GM21529 (cell line): ENCODE data around the gene HADHB.
"Not testable (repeated sequence)": the region's sequence is repeated elsewhere in the genome, so short reads cannot be mapped to it uniquely, and the experiment has no call there.

Source experiments
- ATAC-seq: cut with Tn5 transposase; IDR thresholded peaks from one replicate; pipeline ENCODE4 v1.9.1; 2021; ENCODE audit not compliant: unreplicated experiment

HADHB gene

GRCh38 chr2:26292646-26293045, 47.9 kb downstream of the HADHB start:
- no peak for ATAC-seq

GRCh38 chr2:26295511-26295910, 50.8 kb downstream of the HADHB start:
- ATAC-seq = no peak

GRCh38 chr2:26297061-26297460, 52.3 kb downstream of the HADHB start:
- no peak for ATAC-seq

GRCh38 chr2:26298286-26298637, 53.5 kb downstream of the HADHB start:
- ATAC-seq = no peak

GRCh38 chr2:26298638-26299393, 54.1 kb downstream of the HADHB start:
- ATAC-seq = no peak

- ATAC-seq = no peak
Observed at GRCh38 chr2:26299471-26300101, 54.8 kb downstream of the HADHB start.

- ATAC-seq = no peak
Observed at GRCh38 chr2:26300234-26300925, 55.6 kb downstream of the HADHB start.

- ATAC-seq = no peak
Observed at GRCh38 chr2:26302846-26303245, 58.1 kb downstream of the HADHB start.

- not testable (repeated sequence) for ATAC-seq
Observed at GRCh38 chr2:26305094-26305493, 60.4 kb downstream of the HADHB start.

GRCh38 chr2:26305540-26305939, 60.8 kb downstream of the HADHB start:
- no peak for ATAC-seq

GRCh38 chr2:26309921-26310320, 65.2 kb downstream of the HADHB start:
- no peak for ATAC-seq

- no peak for ATAC-seq
Observed at GRCh38 chr2:26312471-26312870, 67.7 kb downstream of the HADHB start.

GRCh38 chr2:26313446-26313845, 68.7 kb downstream of the HADHB start:
- no peak for ATAC-seq

GRCh38 chr2:26314243-26314642, 69.5 kb downstream of the HADHB start:
- no peak for ATAC-seq

- no peak for ATAC-seq
Observed at GRCh38 chr2:26316041-26316440, 71.3 kb downstream of the HADHB start.

- ATAC-seq = no peak
Observed at GRCh38 chr2:26316845-26317244, 72.1 kb downstream of the HADHB start.

- ATAC-seq = no peak
Observed at GRCh38 chr2:26317377-26318105, 72.8 kb downstream of the HADHB start.

- ATAC-seq = no peak
Observed at GRCh38 chr2:26318950-26319349, 74.2 kb downstream of the HADHB start.

GRCh38 chr2:26324479-26324878, 79.7 kb downstream of the HADHB start:
- not testable (repeated sequence) for ATAC-seq

- no peak for ATAC-seq
Observed at GRCh38 chr2:26324903-26325302, 80.2 kb downstream of the HADHB start.

GRCh38 chr2:26325851-26326250, 81.1 kb downstream of the HADHB start:
- no peak for ATAC-seq
